Sigmoid colon (tissue), 4 donors: ENCODE results near the gene CYP26B1.

Experiments used
- CTCF ChIP-seq, 4 experiments: fragments of 450-650 bp in 3 of 4; fragments of 200-600 bp in 1 of 4; IDR thresholded peaks; one replicate each; pipeline ENCODE4 v1.5.1; 2016 to 2019; ENCODE audit warnings: antibody characterized with exemption in 4 of 4, mild to moderate bottlenecking in 3 of 4, moderate library complexity in 2 of 4
- EP300 ChIP-seq, 4 donors: sonication (generic); formaldehyde crosslinking; IDR thresholded peaks; one replicate each; pipeline ENCODE4 v1.6.1; 2017; ENCODE audit warnings: antibody characterized with exemption in 4 of 4
- POLR2AphosphoS5 ChIP-seq, 4 donors: sonication (generic); formaldehyde crosslinking; IDR thresholded peaks; one replicate each; pipeline ENCODE4 v1.6.1; 2017; ENCODE audit warnings: antibody characterized with exemption in 4 of 4

GRCh38 chr2:72144274-72144631 is 3.4 kb downstream of the CYP26B1 start:
- no peak for TF ChIP-seq CTCF (IDR thresholded peaks at IDR 0.05)
- no peak for TF ChIP-seq POLR2AphosphoS5 (IDR thresholded peaks at IDR 0.05)
- no peak for TF ChIP-seq EP300 (IDR thresholded peaks at IDR 0.05)
